HL-60 (cell line): ENCODE measurements around the gene SKAP2.

Source experiments
- DNase-seq, 2 experiments: peaks; one replicate each; pipeline ENCODE4 v3.0.0-alpha.2; 2010 to 2020; ENCODE audit warnings: low read depth in 1 of 2, low spot score in 1 of 2
- H3K27ac ChIP-seq: fragments of 250-450 bp; sonication (Bioruptor Pico); replicated peaks from 2 replicates; pipeline ENCODE4 v1.5.1; 2020; ENCODE audit warnings: mild to moderate bottlenecking, moderate library complexity
- H3K27me3 ChIP-seq: fragments of 250-450 bp; sonication (Bioruptor Pico); 2 replicates; pipeline ENCODE4 v1.5.1; 2021; ENCODE audit warnings: mild to moderate bottlenecking, moderate library complexity; ENCODE audit not compliant: insufficient read depth, poor library complexity, severe bottlenecking
- H3K4me3 ChIP-seq: replicated peaks from 2 replicates; pipeline ENCODE4 v1.5.1; 2011; ENCODE audit warnings: mild to moderate bottlenecking, control low read depth, low read length; ENCODE audit not compliant: insufficient read depth
- CTCF ChIP-seq: IDR thresholded peaks from one replicate; pipeline ENCODE4 v1.5.1; 2011; ENCODE audit warnings: low read length, control low read depth, inconsistent platforms; ENCODE audit not compliant: insufficient read depth
- GABPA ChIP-seq: IDR thresholded peaks from 2 replicates; pipeline ENCODE4 v1.6.1; 2012; ENCODE audit warnings: low read depth
- POLR2AphosphoS5 ChIP-seq: IDR thresholded peaks from 2 replicates; pipeline ENCODE4 v1.6.1; 2012; ENCODE audit warnings: low read depth
- REST ChIP-seq: IDR thresholded peaks from 2 replicates; pipeline ENCODE4 v1.6.1; 2012; ENCODE audit warnings: low read depth; ENCODE audit not compliant: insufficient replicate concordance
- SPI1 ChIP-seq: IDR thresholded peaks from 2 replicates; pipeline ENCODE4 v1.6.1; 2012; ENCODE audit warnings: low read depth, mild to moderate bottlenecking, borderline replicate concordance

Gene SKAP2

GRCh38 chr7:26910221-26910620 lies 45.8 kb upstream of the SKAP2 start:
- TF ChIP-seq SPI1 (no peak), CTCF (no peak)
- no peak overlapping the region for H3K4me3 ChIP-seq
- DNase-seq: peak in 1 of 2 experiments; percentile 47
- H3K27ac ChIP-seq: no peak overlapping the region
- H3K27me3 ChIP-seq: no peaks in the 10 kb centered on the region

GRCh38 chr7:26900251-26900650 lies 35.9 kb upstream of the SKAP2 start:
- DNase-seq: peak in 1 of 2 experiments; percentile 4
- no peaks in the 10 kb centered on the region for H3K27me3 ChIP-seq
- TF ChIP-seq SPI1: peak; percentile 73
- no peak for TF ChIP-seq REST
- no peak overlapping the region for H3K27ac ChIP-seq
- H3K4me3 ChIP-seq: no peak overlapping the region

GRCh38 chr7:26899519-26899918 lies 35.1 kb upstream of the SKAP2 start:
- no peak for DNase-seq
- Histone ChIP-seq H3K27me3 (no peaks in the 10 kb centered on the region), H3K27ac (no peak overlapping the region), H3K4me3 (no peak overlapping the region)
- no peak for TF ChIP-seq POLR2AphosphoS5
- TF ChIP-seq CTCF: no peak
- TF ChIP-seq REST: no peak
- no peak for TF ChIP-seq GABPA
- no peak for TF ChIP-seq SPI1

GRCh38 chr7:26898891-26899290 lies 34.5 kb upstream of the SKAP2 start:
- no peaks in the 10 kb centered on the region for H3K27me3 ChIP-seq
- H3K4me3 ChIP-seq: no peak overlapping the region
- no peak for TF ChIP-seq POLR2AphosphoS5
- TF ChIP-seq CTCF: no peak
- TF ChIP-seq REST: no peak
- no peak for TF ChIP-seq GABPA
- no peak for TF ChIP-seq SPI1
- no peak for DNase-seq
- H3K27ac ChIP-seq: no peak overlapping the region
